ENCODE results near the gene RGS7. TPM values are rescaled to one million over a fixed set of nuclear protein-coding genes. Genes with fewer than 3 reads are reported as not detected.

Gene RGS7
- total and polyA plus RNA-seq, 7 donors, result 0.04 TPM; not detected in 6

GRCh38 chr1:241020851-241021697, 335.9 kb downstream of the RGS7 start:
- Histone ChIP-seq H3K9me3 (no peaks in the 10 kb centered on the region), H3K4me3 (no peak overlapping the region), H3K4me1 (no peaks in the 10 kb centered on the region), H3K27ac (no peak overlapping the region), H3K36me3 (ENCODE audit: insufficient read depth in 1 of 2, low read depth in 1 of 2) (no peaks in the 10 kb centered on the region), H3K27me3 (ENCODE audit: insufficient read depth in 3 of 3, low read length in 2 of 3) (no peaks in the 10 kb centered on the region)
- 67 to 74% (median 68%) methylated on average over 6 of the region's 6 CpGs for WGBS, 3 donors
- no peak for TF ChIP-seq CTCF (IDR thresholded peaks at IDR 0.05)
- DNase-seq (no peak), ATAC-seq (no peak)
- intact Hi-C loops (cut with DNase I), result no loop called here

GRCh38 chr1:241012708-241013340, 344.2 kb downstream of the RGS7 start:
- intact Hi-C loops (cut with DNase I), result no loop called here
- Histone ChIP-seq H3K4me1 (no peaks in the 10 kb centered on the region), H3K9me3 (no peaks in the 10 kb centered on the region), H3K36me3 (ENCODE audit: insufficient read depth in 1 of 2, low read depth in 1 of 2) (no peaks in the 10 kb centered on the region), H3K27ac (no peak overlapping the region), H3K27me3 (ENCODE audit: insufficient read depth in 3 of 3, low read length in 2 of 3) (no peaks in the 10 kb centered on the region), H3K4me3 (no peak overlapping the region)
- ATAC-seq (no peak), DNase-seq (no peak)
- TF ChIP-seq CTCF (IDR thresholded peaks at IDR 0.05), result no peak
- 69 to 80% (median 73%) methylated on average over 7 of the region's 7 CpGs for WGBS, 3 donors

- Histone ChIP-seq H3K27me3 (ENCODE audit: insufficient read depth in 3 of 3, low read length in 2 of 3) (no peaks in the 10 kb centered on the region), H3K36me3 (ENCODE audit: insufficient read depth in 1 of 2, low read depth in 1 of 2) (no peaks in the 10 kb centered on the region), H3K4me3 (no peak overlapping the region), H3K4me1 (no peaks in the 10 kb centered on the region), H3K27ac (no peak overlapping the region), H3K9me3 (no peaks in the 10 kb centered on the region)
- intact Hi-C loops (cut with DNase I), result no loop called here
- no peak for DNase-seq
- no peak for TF ChIP-seq CTCF (IDR thresholded peaks at IDR 0.05)
- no peak for ATAC-seq
- 82 to 92% (median 88%) methylated on average over 4 of the region's 4 CpGs for WGBS, 3 donors
Measured at GRCh38 chr1:241007668-241008067, 349.3 kb downstream of the RGS7 start.

- H3K4me3 ChIP-seq, result no peak overlapping the region
- no peak overlapping the region for H3K27ac ChIP-seq
- H3K27me3 ChIP-seq (ENCODE audit: insufficient read depth in 3 of 3, low read length in 2 of 3), result no peaks in the 10 kb centered on the region
- H3K36me3 ChIP-seq (ENCODE audit: insufficient read depth in 1 of 2, low read depth in 1 of 2), result no peaks in the 10 kb centered on the region
- intact Hi-C loops (cut with DNase I), result no loop called here
- DNase-seq (no peak), ATAC-seq (no peak)
- no peaks in the 10 kb centered on the region for H3K9me3 ChIP-seq
- 74 to 76% (median 74%) methylated on average over 8 of the region's 8 CpGs for WGBS, 3 donors
- TF ChIP-seq CTCF (IDR thresholded peaks at IDR 0.05), result no peak
- no peaks in the 10 kb centered on the region for H3K4me1 ChIP-seq
Measured at GRCh38 chr1:240999826-241000225, 357.2 kb downstream of the RGS7 start.

All from psoas muscle (tissue), 8 donors.